SK-N-SH (cell line): Measurements from ENCODE around the gene C3orf22. TPM values are rescaled to one million over a fixed set of nuclear protein-coding genes. Genes with fewer than 3 reads are reported as not detected.

Experiments used
- CTCF ChIA-PET: fragments of 300-600, 350-600 bp; formaldehyde crosslinking; extraction: SDS; loops from one replicate; lab custom pipeline; 2021; lab: Yijun Ruan, JAX
- POLR2A ChIA-PET: fragments of 350-600 bp; sonication (Branson Sonifier 250); formaldehyde crosslinking; extraction: SDS; loops from one replicate; lab custom pipeline; 2020; ENCODE audit warnings: antibody characterized with exemption, inconsistent platforms; lab: Yijun Ruan, JAX
- DNase-seq: peaks from one replicate; pipeline ENCODE4 v3.0.0; 2012
- H2AFZ ChIP-seq: fragments of 200-600 bp; sonication (generic); 2 replicates; pipeline ENCODE4 v1.8.1; 2016; ENCODE audit warnings: antibody characterized with exemption, mild to moderate bottlenecking, low read depth
- H3F3A ChIP-seq: fragments of 200-600 bp; sonication (generic); replicated peaks from 2 replicates; pipeline ENCODE3; 2016; ENCODE audit warnings: antibody characterized with exemption, mild to moderate bottlenecking; ENCODE audit not compliant: insufficient read depth
- H3K27ac ChIP-seq, 2 experiments: fragments of 200-500 bp in 1 of 2; fragments of 200-600 bp in 1 of 2; sonication (Bioruptor generic) in 1 of 2; sonication (generic), shearing (Covaris generic) in 1 of 2; 2 replicates each; pipeline versions ENCODE4 v1.5.1 to v1.6.1; 2014 to 2016; ENCODE audit warnings: low read depth in 2 of 2, inconsistent platforms in 1 of 2, low read length in 1 of 2, mild to moderate bottlenecking in 1 of 2, mixed read lengths in 1 of 2
- H3K27me3 ChIP-seq: fragments of 200-600 bp; sonication (generic), shearing (Covaris generic); 2 replicates; pipeline ENCODE4 v1.6.1; 2016; ENCODE audit warnings: mixed run types; ENCODE audit not compliant: insufficient read depth
- H3K36me3 ChIP-seq, 2 experiments: fragments of 200-500 bp in 1 of 2; fragments of 200-600 bp in 1 of 2; sonication (Bioruptor generic) in 1 of 2; sonication (generic) in 1 of 2; replicated peaks in 1 of 2; 2 replicates each; pipeline versions ENCODE3 to v1.5.1; 2014 to 2016; ENCODE audit warnings: low read length in 1 of 2, mild to moderate bottlenecking in 1 of 2; ENCODE audit not compliant: insufficient read depth in 2 of 2, control insufficient read depth in 1 of 2
- H3K4me1 ChIP-seq, 2 experiments: fragments of 200-500 bp in 1 of 2; fragments of 200-600 bp in 1 of 2; sonication (Bioruptor generic) in 1 of 2; sonication (generic), shearing (Covaris generic) in 1 of 2; 2 replicates each; pipeline versions ENCODE4 v1.5.1 to v1.6.1; 2014 to 2016; ENCODE audit warnings: low read depth in 1 of 2, low read length in 1 of 2, mixed run types in 1 of 2; ENCODE audit not compliant: insufficient read depth in 2 of 2, control insufficient read depth in 1 of 2
- H3K4me2 ChIP-seq: fragments of 200-600 bp; sonication (generic), shearing (Covaris generic); 2 replicates; pipeline ENCODE4 v1.6.1; 2017; ENCODE audit warnings: mixed run types
- H3K4me3 ChIP-seq, 2 experiments: fragments of 200-500 bp in 1 of 2; fragments of 200-600 bp in 1 of 2; sonication (Bioruptor generic) in 1 of 2; sonication (generic), shearing (Covaris generic) in 1 of 2; 2 replicates each; pipeline versions ENCODE4 v1.5.1 to v1.8.1; 2014 to 2016; ENCODE audit warnings: low read depth in 2 of 2, inconsistent platforms in 1 of 2, low read length in 1 of 2, mild to moderate bottlenecking in 1 of 2, mixed read lengths in 1 of 2, moderate library complexity in 1 of 2
- H3K79me2 ChIP-seq: fragments of 200-600 bp; sonication (generic); 2 replicates; pipeline ENCODE4 v1.8.1; 2017; ENCODE audit warnings: mild to moderate bottlenecking; ENCODE audit not compliant: insufficient read depth
- H3K9ac ChIP-seq: fragments of 200-600 bp; sonication (generic); 2 replicates; pipeline ENCODE4 v1.6.1; 2017; ENCODE audit warnings: mixed run types
- H3K9me2 ChIP-seq: fragments of 200-600 bp; sonication (generic); 2 replicates; pipeline ENCODE4 v1.6.1; 2017; ENCODE audit warnings: mixed run types
- H3K9me3 ChIP-seq: fragments of 200-600 bp; sonication (generic); 2 replicates; pipeline ENCODE4 v1.6.1; 2017; ENCODE audit warnings: mixed run types, mild to moderate bottlenecking, moderate library complexity
- H4K20me1 ChIP-seq: fragments of 200-600 bp; sonication (generic); 2 replicates; pipeline ENCODE4 v1.6.1; 2017; ENCODE audit warnings: mild to moderate bottlenecking, mixed run types; ENCODE audit not compliant: insufficient read depth
- CHD2 ChIP-seq: fragments of 150-350 bp; IDR thresholded peaks from 2 replicates; pipeline ENCODE4 v1.6.1; 2018; ENCODE audit warnings: low read length; ENCODE audit not compliant: partially characterized antibody
- ELF1 ChIP-seq: IDR thresholded peaks from 2 replicates; pipeline ENCODE4 v1.4.0; 2012
- EP300 ChIP-seq, 2 experiments: IDR thresholded peaks; 2 replicates each; pipeline versions ENCODE4 v1.4.0 to v1.6.1; 2012; ENCODE audit warnings: borderline replicate concordance in 1 of 2, low read depth in 1 of 2, low read length in 1 of 2
- EZH2phosphoT487 ChIP-seq: fragments of 200-600 bp; sonication (generic); IDR thresholded peaks from 2 replicates; pipeline ENCODE4 v1.6.1; 2017; ENCODE audit warnings: low read depth, mixed run types, mild to moderate bottlenecking, antibody characterized with exemption, moderate library complexity, borderline replicate concordance
- GATA2 ChIP-seq: sonication (generic); formaldehyde crosslinking; IDR thresholded peaks from 2 replicates; pipeline ENCODE4 v1.5.0; 2020; ENCODE audit warnings: mild to moderate bottlenecking, missing genetic modification reagents
- IRF3 ChIP-seq: fragments of 150-350 bp; IDR thresholded peaks from 2 replicates; pipeline ENCODE4 v1.6.1; 2016; ENCODE audit warnings: mild to moderate bottlenecking, low read depth, low read length
- JUND ChIP-seq: IDR thresholded peaks from 2 replicates; pipeline ENCODE4 v1.4.0; 2012
- POLR2AphosphoS5 ChIP-seq: IDR thresholded peaks from 2 replicates; pipeline ENCODE4 v1.6.1; 2012; ENCODE audit warnings: low read depth, low read length
- RCOR1 ChIP-seq: fragments of 150-350 bp; IDR thresholded peaks from 2 replicates; pipeline ENCODE4 v1.6.1; 2017; ENCODE audit warnings: antibody characterized with exemption, low read length
- RXRA ChIP-seq: IDR thresholded peaks from 2 replicates; pipeline ENCODE4 v1.4.0; 2012; ENCODE audit warnings: low read depth, mild to moderate bottlenecking, borderline replicate concordance
- SMC3 ChIP-seq: IDR thresholded peaks from 2 replicates; pipeline ENCODE4 v1.6.1; 2012; ENCODE audit warnings: low read depth, low read length, improper control_type of control experiment
- ZBTB33 ChIP-seq: IDR thresholded peaks from 2 replicates; pipeline ENCODE4 v1.4.0; 2012; ENCODE audit warnings: low read depth, borderline replicate concordance
- WGBS: methylation state at CpG from one replicate; pipeline ENCODE4 v1.1.6; 2017; ENCODE audit warnings: low lambda C conversion rate; 5-methylcytosine and 5-hydroxymethylcytosine counted together
- polyA plus RNA-seq, 3 experiments: library from polyadenylated mRNA; depleted of rRNA; stranded (reverse); fragments of >200 nt; gene quantifications; 2 replicates each; pipeline ENCODE4 v1.2.3, GENCODE V29; 2012
- TF ChIP-seq, protein P1 (sequence below): fragments of 200-600 bp; sonication (generic); IDR thresholded peaks from 2 replicates; pipeline ENCODE4 v1.6.1; 2017; ENCODE audit warnings: antibody characterized with exemption, mild to moderate bottlenecking, moderate library complexity
- TF ChIP-seq, protein P2 (sequence below): IDR thresholded peaks from 2 replicates; pipeline ENCODE4 v1.6.1; 2012; ENCODE audit warnings: mild to moderate bottlenecking, low read depth, low read length, moderate library complexity

Gene C3orf22
- polyA plus RNA-seq, 1 of the 3 experiments (the other 2 are of a cell fraction), result not detected

DNA sequence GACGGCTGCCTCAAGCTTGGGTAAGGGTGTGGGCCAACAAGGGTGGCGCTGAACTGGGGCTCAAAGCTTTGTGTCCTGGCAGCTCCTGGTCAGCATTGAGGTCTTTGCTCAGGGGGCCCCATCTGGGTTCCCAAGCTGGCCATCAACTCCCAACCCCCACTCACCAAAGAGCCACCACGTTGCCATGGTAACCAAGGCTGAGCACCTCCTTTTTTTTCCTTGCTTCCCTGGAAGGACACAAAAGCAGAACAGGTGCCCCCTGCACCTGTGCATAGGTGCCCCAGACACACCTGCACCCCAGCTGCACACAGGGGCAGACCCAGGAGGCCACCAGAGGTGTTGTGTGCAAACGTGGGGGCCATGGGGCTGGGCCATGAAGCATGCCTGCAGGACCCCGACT lies 57.7 kb downstream of the C3orf22 start (continued):
- TF ChIP-seq, protein P1, sequence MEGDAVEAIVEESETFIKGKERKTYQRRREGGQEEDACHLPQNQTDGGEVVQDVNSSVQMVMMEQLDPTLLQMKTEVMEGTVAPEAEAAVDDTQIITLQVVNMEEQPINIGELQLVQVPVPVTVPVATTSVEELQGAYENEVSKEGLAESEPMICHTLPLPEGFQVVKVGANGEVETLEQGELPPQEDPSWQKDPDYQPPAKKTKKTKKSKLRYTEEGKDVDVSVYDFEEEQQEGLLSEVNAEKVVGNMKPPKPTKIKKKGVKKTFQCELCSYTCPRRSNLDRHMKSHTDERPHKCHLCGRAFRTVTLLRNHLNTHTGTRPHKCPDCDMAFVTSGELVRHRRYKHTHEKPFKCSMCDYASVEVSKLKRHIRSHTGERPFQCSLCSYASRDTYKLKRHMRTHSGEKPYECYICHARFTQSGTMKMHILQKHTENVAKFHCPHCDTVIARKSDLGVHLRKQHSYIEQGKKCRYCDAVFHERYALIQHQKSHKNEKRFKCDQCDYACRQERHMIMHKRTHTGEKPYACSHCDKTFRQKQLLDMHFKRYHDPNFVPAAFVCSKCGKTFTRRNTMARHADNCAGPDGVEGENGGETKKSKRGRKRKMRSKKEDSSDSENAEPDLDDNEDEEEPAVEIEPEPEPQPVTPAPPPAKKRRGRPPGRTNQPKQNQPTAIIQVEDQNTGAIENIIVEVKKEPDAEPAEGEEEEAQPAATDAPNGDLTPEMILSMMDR, result no peak
- TF ChIP-seq POLR2AphosphoS5, result no peak
- no peak for TF ChIP-seq ZBTB33
- no peak for TF ChIP-seq RCOR1
- no peak for TF ChIP-seq IRF3
- TF ChIP-seq RXRA, result no peak
- no peak for TF ChIP-seq ELF1

GRCh38 chr3:126500016-126500415 lies 58.7 kb downstream of the C3orf22 start:
- Histone ChIP-seq H3K4me1 (no peaks in the 10 kb centered on the region), H3F3A (peaks cover 11% of the 10 kb centered on the region), H3K9ac (no peak overlapping the region), H3K4me2 (no peak overlapping the region), H3K27ac (no peak overlapping the region), H3K27me3 (no peaks in the 10 kb centered on the region; the same call in 1 of the 2 replicates), H2AFZ (no peak overlapping the region), H3K9me2 (no peaks in the 10 kb centered on the region), H4K20me1 (no peaks in the 10 kb centered on the region), H3K36me3 (no peaks in the 10 kb centered on the region), H3K4me3 (no peak overlapping the region), H3K9me3 (no peaks in the 10 kb centered on the region), H3K79me2 (no peaks in the 10 kb centered on the region)
- ChIA-PET POLR2A (no interaction called here), CTCF (interaction anchor here (1.1 kb wide), 1 partner anchor 33 kb away, joined by 3 read pairs; no protein-coding TSS in a partner anchor)
- no peak for DNase-seq
- TF ChIP-seq SMC3, result no peak
- TF ChIP-seq, protein P2, sequence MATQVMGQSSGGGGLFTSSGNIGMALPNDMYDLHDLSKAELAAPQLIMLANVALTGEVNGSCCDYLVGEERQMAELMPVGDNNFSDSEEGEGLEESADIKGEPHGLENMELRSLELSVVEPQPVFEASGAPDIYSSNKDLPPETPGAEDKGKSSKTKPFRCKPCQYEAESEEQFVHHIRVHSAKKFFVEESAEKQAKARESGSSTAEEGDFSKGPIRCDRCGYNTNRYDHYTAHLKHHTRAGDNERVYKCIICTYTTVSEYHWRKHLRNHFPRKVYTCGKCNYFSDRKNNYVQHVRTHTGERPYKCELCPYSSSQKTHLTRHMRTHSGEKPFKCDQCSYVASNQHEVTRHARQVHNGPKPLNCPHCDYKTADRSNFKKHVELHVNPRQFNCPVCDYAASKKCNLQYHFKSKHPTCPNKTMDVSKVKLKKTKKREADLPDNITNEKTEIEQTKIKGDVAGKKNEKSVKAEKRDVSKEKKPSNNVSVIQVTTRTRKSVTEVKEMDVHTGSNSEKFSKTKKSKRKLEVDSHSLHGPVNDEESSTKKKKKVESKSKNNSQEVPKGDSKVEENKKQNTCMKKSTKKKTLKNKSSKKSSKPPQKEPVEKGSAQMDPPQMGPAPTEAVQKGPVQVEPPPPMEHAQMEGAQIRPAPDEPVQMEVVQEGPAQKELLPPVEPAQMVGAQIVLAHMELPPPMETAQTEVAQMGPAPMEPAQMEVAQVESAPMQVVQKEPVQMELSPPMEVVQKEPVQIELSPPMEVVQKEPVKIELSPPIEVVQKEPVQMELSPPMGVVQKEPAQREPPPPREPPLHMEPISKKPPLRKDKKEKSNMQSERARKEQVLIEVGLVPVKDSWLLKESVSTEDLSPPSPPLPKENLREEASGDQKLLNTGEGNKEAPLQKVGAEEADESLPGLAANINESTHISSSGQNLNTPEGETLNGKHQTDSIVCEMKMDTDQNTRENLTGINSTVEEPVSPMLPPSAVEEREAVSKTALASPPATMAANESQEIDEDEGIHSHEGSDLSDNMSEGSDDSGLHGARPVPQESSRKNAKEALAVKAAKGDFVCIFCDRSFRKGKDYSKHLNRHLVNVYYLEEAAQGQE, result no peak
- TF ChIP-seq POLR2AphosphoS5, result no peak
- no peak for TF ChIP-seq EP300 (IDR thresholded peaks at IDR 0.05; ENCODE audit: borderline replicate concordance in 1 of 2, low read depth in 1 of 2, low read length in 1 of 2)
- TF ChIP-seq, protein P1, result no peak
- TF ChIP-seq GATA2 (CRISPR knock-in tag), result no peak
- no peak for TF ChIP-seq JUND
- TF ChIP-seq CHD2, result no peak
- TF ChIP-seq EZH2phosphoT487, result no peak
- TF ChIP-seq RXRA, result no peak
- WGBS, result 77% methylated on average over 4 of the region's 7 CpGs
